Stimulated activated CD4-positive, alpha-beta T cell treated with anti-CD3 and anti-CD28 coated beads, Interleukin-2, amount 100 ng/mL, for 48 hours (primary cell): ENCODE measurements around the gene MOB3B.

ENCODE experiments used
- DNase-seq, 2 donors: peaks; one replicate each; pipeline ENCODE4 v3.0.0-alpha.2; 2020

MOB3B gene

DNA sequence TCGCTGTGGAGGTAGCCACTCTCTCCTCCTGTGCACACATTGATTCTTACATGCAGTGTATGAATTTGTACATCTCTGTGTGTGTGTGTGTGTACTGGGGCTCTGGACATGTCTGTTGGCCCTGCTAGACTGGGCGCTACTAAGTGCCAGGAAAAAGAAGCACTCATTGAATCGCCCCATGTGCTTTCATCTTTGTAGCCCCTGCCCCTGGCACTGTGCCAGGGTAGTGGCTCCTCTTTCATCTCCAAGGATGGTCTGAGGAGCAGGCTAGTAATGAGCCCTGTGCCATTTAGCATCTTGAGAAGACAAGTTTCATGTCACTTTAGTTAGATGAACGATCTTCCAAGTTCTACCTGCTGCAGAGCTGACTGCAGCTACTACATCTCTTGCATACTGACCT, 198.2 kb downstream of the MOB3B start:
- no peak for DNase-seq

DNA sequence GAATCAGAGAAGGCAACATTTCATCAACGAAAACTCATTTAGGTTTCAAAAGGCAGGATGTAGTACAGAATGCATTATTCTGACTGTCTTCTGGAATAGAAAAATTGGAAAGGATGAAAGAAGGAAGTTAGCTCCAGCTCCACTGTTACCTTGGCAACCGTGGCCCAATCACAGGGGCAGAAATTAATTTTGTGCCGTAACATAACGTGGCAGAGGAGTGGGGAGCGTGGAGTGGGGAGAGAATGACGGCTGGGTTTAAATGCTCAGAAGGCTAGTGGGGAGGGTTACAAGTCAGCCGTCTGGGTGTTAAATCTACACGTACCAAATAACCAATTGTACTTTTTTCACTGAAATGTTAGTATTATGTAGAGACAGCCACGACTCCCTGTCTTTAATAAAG, 200.3 kb downstream of the MOB3B start:
- no peak for DNase-seq

- DNase-seq: no peak
These were observed 201.1 kb downstream of the MOB3B start for GRCh38 chr9:27328483-27328882.

DNA sequence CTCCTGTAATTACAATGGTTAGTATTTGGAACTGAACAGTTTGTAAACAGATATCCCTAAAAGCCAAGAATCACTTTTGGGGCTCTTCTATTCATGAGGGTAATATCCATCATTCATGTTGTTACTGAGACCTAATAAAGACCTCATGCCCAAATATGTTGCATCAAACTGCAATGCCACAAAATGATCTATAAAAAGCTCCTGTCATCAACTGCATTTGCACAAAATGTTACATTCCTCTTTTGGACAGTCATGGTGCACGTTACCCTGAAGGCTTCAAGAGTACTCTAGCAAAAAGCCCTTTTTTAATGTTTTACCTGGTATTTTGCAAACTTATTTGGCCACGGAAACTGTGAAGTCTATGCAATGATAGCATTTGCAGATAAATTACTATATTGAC, 218.4 kb downstream of the MOB3B start:
- DNase-seq: no peak

DNA sequence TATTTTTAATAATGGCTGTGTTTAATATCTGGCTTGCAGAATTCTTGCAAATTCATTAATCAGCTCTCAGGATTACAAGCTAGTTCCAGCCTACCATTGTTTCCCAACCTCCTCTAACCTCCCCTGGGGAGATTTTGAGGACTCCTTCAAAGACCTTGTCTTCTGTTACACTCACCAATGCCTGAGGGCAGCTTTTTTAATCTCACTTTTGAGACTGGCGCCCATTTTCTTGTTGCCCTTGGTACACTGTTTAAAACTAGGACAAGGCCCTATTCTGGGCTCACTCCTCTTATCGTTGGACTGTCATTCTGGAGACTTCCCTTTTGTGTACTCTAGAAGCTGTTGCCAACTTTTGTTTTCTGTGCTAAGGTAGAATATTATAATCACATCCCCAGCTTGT, 219.0 kb downstream of the MOB3B start:
- no peak for DNase-seq

- DNase-seq: no peak
These were observed 220.8 kb downstream of the MOB3B start for GRCh38 chr9:27308691-27309390.

- DNase-seq: no peak
These were observed 225.1 kb downstream of the MOB3B start for GRCh38 chr9:27304521-27304920.

GRCh38 chr9:27303219-27303618, 226.4 kb downstream of the MOB3B start:
- DNase-seq: no peak

- DNase-seq: no peak
These were observed 232.6 kb downstream of the MOB3B start, which contains the start of gene EQTN for GRCh38 chr9:27297050-27297449. TSS of gene EQTN (minus strand) at chr9:27297150. CDS start at chr9:27297055, 95 bp downstream.

DNA sequence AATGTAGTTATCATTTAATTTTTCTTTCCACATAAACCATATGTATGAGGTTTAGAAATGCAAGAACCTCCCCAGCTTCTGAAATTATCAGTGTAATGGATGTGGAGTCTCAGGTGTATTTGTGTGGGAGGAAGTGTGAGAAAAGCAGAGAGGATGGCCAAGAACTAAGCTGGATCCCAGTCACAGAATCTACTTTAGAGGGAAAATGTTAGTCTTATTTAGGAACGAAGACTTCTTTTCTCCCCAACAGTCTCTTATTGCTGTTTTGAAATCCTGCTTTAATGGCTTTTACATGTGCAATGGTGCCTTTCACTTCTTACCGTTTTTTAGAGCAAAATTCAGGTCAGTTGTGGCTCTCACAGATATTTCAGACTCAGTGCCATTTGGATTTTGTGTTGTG, 235.6 kb downstream of the MOB3B start:
- no peak for DNase-seq

DNA sequence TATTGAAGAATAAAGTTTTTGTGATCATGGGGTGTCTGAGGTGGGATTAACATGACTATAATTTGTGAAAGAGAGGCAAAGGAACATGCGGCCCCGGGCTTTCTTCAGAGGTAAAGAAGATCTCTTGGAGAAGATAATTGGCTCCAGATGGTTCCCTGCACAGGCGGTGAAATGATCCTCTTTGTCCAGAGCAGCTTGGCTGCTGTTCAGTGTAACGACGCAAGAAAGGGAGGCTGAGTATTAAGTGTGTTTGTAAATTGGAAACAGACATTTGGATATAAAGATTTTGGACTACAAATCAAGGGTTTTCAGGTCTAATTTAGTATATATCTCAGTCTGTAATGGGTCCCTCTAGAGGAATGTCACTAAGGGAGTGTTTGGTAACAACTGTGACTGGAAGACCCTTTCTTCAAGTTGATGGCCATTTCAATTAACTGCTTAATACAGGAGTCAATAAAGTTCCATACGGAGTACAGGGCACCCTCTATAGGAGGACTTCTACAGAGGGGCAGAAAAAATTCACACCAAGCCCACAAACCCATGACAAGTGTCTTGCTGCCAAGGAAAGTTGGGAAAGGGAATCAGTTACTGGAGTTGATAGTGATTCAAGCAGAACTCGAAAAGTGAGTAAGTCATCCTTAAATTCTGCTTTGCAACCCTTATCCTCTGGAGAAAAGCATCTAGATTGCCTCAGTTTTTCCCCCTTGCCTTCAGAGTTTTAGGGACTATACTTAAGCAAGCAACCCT, 236.8 kb downstream of the MOB3B start:
- DNase-seq: no peak

DNA sequence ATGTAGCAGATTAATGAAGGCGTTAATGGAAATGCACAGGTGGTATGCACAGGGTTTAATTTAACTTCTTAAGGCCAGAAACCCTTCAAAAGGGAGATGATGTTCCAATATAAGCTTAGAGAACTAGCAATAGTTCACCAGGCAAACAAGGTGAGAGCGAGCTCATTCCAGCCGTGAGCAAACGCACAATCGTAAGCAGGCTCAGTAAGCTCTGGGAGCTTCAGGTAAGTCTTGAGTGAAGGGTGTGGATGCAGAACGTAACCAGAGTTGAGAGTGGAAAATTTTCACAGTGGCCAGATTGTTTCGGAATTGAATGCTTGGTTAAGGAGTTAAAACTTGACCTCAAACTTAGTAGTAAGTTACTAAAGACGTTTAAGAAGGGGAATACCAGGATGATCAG, 238.3 kb downstream of the MOB3B start:
- no peak for DNase-seq

DNA sequence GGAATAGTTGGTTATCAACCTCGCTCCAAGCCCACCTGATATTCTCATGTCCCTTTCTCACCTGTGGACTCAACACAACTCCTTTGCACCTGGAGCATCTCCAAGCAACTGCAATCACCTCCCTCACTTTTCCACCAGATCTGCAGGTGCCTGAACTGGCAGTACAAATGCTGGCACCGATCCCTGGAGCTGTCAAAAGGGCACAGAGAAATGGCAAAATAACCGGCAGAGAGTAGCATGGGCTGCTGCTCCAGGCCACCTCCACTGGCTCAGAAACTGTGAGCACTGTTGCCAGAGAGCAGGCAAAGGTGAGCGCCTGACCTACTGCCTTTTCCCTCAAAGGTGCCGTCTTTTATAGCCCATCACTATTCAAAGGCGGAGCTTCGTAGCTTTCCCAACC, 247.3 kb downstream of the MOB3B start:
- DNase-seq: no peak

DNA sequence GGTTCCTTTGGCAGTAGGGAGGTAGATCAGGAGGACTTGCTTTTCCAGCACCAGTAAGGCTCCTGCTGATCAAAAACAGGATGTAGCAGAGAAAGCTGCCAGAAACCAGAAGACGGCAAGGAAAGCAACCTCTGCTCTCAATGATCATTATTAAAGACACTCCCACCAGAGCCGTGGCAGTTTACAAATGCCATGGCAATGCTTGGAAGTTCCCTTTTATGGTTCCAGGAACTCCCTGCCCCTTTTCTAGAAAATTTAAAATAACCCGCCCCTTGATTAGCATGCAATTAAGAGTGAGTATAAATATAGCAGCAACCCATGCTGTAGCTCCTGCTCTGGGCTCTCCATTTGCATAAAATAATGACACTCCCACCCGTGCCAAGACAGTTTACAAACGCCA, 248.8 kb downstream of the MOB3B start:
- DNase-seq: no peak

DNA sequence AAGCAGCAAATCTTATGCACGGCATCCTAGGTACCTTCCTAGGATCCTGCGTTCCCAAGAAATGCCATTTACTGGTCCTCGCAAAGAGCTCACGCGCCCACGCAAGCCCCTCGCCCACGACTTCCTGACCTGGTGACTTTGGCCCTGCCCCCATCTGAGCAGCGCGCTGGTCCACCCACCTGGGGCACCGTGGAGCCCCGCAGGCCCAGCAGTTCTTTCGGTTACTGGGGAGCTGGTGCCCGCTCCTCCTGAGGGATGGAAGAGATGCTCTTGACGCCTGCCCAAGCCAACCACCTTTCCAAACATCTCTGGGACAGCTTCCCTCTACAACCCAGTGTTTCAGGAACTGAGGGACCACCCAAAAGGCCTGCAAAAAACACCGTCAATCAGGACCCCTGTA, 249.4 kb downstream of the MOB3B start:
- DNase-seq: no peak

DNA sequence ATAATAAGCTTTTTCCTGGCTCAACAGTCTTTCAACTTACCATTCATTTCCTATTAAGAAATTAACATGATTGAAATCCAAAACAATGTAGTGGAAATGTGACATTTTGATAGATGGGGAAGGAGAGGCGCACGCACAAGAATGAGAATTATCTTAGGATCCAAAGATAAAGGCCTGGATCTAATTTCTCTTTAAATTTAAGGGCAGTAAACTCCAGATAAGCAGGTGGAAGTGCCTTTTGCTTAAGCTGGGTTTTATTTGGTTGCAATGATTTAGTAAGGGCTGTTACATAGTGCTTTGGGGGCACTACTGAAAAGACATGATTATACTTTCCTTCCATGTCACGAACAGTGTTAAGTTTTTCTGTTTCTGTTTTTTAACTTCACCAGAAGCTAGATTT, 250.0 kb downstream of the MOB3B start:
- no peak for DNase-seq

DNA sequence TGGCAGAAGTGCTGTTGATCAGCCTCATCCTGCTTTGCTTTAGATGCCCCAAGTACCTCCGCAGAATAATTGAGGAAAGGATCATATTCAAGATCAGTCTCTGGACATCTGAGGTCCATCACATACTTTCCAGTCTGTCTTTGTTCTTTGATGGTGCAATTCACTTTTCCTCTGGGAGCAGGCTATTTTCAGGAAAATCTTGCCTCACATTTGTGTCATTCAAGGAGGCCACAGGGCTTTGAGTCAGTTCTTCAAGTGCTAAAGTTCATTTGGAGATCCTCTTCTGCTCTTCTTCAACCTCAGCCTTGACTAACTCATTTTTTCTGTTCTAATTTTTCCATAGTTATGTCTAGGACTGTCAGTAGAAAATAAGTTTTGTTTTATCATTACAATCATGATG, 251.2 kb downstream of the MOB3B start:
- DNase-seq: no peak

- DNase-seq: no peak
These were observed 253.2 kb downstream of the MOB3B start for GRCh38 chr9:27276193-27277030.
